NCI-H1105 treated with DMSO at 0.1 percent for 48 hours (cell line): ENCODE measurements around the gene BAIAP3.
A peak's percentile ranks its signal among the peaks of the same experiment; 100 is the strongest.
"Not testable (repeated sequence)": the region's sequence is repeated elsewhere in the genome, so short reads cannot be mapped to it uniquely, and the experiment has no call there.

ENCODE experiments used
- DNase-seq: peaks from one replicate; lab custom pipeline; 2025; lab: John Stamatoyannopoulos, UW

BAIAP3 gene

GRCh38 chr16:1318268-1318545, 15.2 kb upstream of the BAIAP3 start:
- no peak for DNase-seq

- no peak for DNase-seq
These were observed 14.4 kb upstream of the BAIAP3 start for GRCh38 chr16:1319041-1319440.

- no peak for DNase-seq
These were observed 13.3 kb upstream of the BAIAP3 start for GRCh38 chr16:1320097-1320496.

GRCh38 chr16:1320658-1321240, 12.7 kb upstream of the BAIAP3 start:
- no peak for DNase-seq

GRCh38 chr16:1322407-1322806, 11.0 kb upstream of the BAIAP3 start:
- DNase-seq = no peak

- DNase-seq = no peak
These were observed 9.9 kb upstream of the BAIAP3 start for GRCh38 chr16:1323296-1324239.

DNA sequence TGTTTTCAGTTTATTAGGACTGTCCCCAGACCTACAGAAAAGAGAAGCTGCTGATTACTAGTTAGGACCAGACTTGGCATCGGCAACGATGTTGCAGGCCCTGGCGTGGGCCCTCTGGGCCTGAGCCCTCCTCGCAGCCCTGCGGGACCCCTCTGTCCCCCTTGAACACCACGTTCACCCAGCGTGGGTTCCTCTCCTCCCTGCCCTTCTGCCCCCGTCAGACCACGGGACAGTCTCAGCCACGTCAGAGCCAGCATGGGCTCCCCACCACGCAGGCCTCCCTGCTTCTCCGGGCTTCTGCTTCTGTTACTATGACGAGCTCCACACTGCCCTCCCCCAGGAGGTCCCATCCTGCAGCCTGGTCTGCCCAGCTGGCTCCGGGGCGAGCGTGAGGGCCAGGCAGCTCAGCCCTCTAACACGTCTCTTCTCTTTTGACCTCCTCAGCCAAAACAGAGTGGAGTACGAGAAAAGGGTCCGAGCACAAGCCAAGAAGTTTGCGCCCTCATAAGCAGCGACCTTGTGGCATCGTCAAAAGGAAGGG, 9.1 kb upstream of the BAIAP3 start:
- no peak for DNase-seq

DNA sequence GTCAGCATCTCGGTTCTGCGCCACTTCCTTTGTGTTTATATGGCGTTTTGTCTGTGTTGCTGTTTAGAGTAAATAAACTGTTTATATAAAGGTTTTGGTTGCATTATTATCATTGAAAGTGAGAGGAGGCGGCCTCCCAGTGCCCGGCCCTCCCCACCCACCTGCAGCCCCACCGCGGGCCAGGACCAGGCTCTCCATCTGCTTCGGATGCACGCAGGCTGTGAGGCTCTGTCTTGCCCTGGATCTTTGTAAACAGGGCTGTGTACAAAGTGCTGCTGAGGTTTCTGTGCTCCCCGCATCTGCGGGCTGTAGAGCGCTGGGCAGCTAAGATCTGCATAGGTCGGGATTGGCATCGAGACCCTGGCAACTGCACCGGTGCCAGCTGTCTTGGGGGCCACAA, 8.2 kb upstream of the BAIAP3 start:
- DNase-seq = no peak

GRCh38 chr16:1325673-1326371, 7.6 kb upstream of the BAIAP3 start:
- no peak for DNase-seq

- no peak for DNase-seq
These were observed 7.1 kb upstream of the BAIAP3 start for GRCh38 chr16:1326391-1326790.

- no peak for DNase-seq
These were observed 6.4 kb upstream of the BAIAP3 start for GRCh38 chr16:1326946-1327618.

DNA sequence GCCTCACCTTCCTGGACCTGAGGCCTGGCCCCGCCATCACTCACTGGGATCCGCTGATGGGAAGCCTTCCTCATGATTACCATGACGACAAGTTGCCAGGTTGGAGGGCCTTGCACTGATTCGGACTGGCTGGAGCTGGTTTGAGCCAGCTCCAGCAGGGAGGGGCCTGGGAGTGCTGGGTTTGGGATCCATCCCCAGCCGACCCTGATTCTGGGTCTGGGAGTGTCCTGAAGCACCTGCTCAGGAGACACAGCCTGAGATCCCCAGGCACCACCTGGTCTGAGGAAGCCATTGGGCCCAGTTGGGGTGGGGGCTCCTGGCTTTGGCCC, 5.9 kb upstream of the BAIAP3 start:
- no peak for DNase-seq

- not testable (repeated sequence) for DNase-seq
These were observed 5.3 kb upstream of the BAIAP3 start for GRCh38 chr16:1328136-1328535.

DNA sequence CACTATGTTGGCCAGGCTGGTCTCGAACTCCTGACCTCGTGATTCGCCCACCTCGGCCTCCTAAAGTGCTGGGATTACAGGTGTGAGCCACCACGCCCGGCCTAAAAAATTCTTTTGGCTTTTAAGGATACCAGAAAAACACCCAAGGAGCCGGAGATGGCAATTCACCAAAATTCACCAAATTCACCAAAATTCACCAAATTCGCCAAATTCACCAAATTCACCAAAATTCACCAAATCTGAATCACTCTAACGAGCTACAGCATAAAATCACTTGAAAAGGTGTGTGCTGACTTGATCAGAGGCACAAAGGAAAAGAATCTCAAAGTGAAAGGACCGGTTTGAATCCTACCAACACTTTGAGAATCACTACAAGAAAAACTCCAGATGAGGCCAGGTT, 4.5 kb upstream of the BAIAP3 start:
- DNase-seq = not testable (repeated sequence)

DNA sequence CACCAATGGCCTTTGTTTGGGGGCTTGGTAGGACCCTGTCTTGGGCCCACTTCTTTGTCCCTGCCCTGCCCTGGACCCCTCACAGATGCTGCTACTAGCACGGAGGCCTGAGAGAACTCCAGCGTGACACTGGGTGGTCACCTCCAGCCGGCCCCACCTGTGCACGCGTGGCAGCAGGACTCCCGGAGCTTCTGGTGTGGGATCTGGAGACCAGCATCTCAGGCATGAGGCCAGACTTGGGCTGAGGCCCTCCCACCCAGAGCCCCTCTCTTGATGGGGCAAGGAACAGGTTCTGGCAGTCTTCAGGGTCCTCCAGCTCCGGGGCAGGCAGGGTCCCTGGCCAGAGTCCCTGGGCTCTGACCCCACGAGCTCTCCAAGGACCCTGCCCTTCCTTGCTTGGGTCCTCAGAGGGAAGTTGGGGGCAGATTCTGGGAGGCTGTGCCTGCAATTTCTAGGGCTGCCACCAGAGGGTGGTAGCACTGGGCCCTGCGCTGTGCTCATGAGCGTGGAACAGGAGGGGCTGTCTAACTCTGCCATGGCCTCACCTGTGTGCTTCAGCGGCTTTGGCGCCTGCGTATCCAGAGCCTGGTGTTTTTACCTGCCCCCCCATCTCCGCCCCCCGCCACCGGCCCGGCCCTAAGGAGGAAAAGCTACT, 3.1 kb upstream of the BAIAP3 start:
- no peak for DNase-seq

DNA sequence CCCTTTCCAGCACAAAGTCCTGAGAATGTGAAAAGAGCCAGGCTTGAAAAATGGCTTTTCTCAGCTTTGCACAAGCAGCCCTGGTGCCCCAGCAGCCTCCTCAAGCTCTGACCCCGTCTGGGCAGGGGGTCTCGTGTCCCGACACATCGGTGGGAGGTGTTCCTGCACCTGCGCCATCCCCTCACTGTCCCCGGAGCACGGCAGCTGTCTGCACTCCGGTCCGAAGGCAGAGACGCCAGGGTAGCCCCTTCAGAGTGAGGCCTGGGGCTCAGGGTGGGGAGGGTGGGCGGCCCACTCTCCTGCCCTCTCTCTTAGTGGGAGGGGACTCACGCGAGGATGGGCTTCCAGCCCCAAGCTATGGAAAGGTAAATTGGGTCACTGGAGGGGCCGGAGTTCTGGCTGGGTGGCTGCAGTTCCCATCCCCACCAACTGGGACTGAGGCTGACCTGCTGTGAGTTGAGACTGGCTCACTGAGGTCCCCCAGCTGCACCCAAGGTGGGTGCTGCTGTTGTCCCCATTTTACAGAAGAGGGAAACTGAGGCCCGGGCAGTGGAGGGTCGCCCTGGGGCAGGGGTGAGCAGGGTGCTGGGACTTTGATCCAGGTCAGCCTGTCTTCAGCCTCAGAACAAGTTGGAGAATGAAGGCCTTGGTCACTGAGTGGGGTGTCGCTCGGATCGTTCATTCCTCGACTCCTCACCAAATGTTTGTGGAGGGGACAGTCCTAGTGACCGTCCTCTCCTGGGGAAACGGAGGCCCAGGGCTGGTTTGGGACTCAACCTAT, 2.3 kb upstream of the BAIAP3 start:
- DNase-seq = no peak

DNA sequence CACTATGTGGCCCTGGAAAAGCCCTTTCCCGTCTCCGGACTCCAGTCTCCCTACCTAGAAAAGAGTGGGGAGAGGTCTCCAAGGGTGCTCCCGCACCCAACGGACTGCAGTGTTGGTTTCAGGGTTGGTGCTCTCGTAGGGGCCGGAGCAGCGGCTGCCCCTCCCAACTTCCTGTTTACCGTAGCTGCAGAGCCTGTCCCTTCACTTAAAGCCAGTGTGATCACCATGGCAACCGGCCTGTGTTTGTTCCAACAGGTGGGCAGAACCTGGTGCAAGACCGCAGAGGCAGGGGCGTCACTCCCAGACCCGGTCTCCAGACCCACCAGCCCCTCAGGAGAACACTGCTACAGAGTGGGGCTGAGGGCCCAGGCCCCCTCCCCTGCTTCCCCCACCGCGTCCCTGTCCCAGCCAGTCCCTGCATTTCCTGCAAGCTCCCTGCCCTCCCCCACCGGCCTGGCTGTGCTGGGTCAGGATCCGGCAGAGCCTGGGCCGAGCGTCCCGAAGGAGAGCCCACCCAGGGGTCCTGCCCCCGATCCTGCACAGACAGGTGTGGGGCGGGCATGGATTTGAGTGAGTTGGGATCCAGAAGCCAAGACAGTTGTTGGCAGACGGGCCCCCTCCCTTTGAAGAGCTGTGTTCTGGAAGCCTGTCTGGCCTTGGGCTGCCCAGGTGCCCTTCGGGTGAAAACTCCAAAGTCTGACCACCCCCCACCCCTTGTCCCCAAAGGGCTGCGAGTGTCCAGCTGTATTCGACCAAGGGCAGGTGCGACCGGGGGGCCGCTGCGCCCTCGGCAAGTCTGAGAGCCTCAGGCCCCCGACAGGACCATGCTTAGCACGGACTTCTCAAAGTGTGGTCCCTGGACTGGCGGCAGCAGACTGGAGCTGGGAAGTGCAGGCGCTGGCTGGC, 1.5 kb upstream of the BAIAP3 start:
- DNase-seq = peak; percentile 4

DNA sequence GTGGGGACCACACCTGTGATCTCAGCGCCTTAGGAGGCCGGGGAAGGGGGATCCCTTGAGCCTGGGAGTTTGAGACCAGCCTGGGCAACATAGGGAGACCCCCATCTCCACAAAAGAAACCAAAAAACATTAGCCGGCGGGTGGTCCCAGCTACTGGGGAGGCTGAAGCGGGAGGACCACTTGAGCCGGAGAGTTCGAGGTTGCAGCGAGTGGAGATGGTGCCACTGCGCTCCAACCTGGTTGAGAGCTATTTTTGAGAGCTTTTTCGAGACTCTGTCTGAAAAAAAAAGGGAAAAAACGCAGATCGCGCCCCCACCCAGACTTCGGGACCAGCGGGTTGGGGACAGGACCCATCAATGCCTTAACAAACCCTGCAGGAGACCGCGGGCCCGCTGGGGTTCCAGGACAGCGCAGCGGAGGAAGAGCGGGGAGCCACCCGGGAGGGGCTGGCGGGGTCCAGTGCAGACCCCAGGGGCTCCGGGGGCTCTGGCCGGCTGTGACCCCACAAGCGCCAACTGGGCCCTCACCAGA, 762 bp upstream of the BAIAP3 start:
- DNase-seq = no peak

GRCh38 chr16:1333854-1334700, 632 bp downstream of the BAIAP3 start:
- no peak for DNase-seq
